GM21526 (cell line): ENCODE results near the gene PRPF40B.

Experiments
- ATAC-seq: cut with Tn5 transposase; IDR thresholded peaks from one replicate; pipeline ENCODE4 v1.9.1; 2021; ENCODE audit warnings: moderate library complexity; ENCODE audit not compliant: unreplicated experiment, low FRiP score

PRPF40B gene

DNA sequence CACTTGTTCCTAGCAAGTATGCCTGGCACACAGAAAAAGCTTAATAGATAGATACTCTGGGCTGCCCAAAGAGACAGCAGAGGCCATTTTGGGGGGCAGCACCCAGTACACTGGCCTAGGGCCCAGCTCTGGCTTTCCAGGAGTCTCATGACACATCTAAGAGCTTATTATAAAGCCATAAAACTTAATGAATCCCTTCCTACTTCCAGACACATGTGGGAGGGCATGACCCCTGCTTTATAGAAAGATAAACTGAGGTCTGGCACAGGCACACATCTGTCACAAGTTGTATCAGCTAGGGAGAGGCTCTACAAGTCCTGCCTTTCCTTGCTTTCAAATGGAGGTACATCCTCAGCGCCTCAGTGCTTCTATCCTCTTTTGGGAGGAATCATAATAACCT is 56.7 kb downstream of the PRPF40B start:
- no peak for ATAC-seq

DNA sequence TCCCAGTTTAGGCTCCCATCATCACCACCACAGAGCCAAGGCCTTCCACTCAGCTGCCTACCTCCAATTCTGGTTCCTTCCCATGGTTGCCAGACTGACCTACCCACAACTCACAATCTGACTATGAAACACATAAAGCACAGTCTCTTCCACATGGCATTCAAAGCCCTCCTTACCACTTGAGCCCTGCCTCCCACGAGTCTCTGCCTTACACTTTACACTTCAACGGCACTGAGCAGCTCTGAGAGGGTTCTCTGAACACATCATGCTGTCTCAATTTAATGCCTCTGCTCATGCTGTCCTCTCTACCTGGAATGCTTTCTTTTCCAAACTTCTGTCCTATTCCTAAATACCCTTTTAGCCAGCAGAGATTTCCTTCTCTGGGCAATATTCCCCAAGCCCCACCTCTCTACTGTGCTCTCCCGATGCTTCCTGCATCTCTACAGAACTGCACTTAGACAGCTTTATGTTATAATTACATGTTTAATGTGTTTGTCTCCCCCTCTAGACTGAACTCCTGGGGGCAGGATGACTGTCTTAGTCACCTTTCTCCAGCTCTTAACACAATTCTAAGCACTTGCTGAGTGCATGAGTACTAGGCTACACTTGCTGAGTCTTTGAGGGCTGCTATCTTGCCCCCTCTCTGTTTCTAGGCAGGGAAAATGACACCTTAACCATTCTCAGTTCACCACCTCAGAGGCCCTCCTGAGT is 60.4 kb downstream of the PRPF40B start:
- ATAC-seq, result no peak

DNA sequence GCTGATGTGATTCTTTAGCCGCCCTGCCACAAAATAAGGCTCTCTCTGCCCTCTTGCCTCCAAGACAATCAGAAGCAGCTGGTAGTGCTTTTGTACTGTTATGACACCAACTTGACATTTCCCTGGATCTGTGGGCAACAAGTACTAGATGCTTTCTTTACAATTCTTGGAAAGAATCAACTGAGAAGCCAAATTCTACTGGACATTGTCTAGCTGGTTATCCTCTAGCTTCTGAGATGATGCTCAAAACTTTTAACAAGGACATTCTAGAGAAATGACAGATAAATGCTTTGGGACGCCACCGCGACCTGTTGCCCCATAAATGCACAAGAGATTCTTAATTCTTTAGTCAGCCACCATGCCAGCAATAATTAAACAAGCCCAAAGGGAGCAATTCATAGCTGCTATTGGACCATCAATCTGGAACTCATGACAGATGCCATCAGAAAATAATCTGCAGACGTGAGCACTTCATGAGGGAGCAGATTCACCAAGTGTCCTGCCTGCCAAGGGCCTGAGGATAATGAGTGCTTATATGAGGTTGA is 61.0 kb downstream of the PRPF40B start:
- ATAC-seq, result no peak

DNA sequence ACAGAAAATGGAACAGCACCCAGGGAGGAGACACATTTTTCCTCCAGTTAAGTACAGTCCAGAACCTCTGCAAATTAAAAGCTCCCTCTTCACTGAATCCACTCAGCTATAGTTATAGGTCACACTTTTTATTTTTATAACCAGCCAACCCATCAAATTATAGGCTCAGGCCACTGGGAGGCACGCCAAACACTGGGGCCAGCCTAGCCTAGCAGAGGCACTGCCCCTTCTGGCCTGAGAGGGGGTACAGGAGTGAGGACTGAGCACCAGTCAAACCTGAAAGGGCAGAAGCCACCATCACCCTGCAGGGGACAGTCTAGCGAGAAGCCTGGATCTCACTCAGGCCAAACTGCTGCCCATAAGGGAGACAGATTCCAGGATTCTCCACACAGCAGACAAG is 64.6 kb downstream of the PRPF40B start:
- ATAC-seq, result no peak

DNA sequence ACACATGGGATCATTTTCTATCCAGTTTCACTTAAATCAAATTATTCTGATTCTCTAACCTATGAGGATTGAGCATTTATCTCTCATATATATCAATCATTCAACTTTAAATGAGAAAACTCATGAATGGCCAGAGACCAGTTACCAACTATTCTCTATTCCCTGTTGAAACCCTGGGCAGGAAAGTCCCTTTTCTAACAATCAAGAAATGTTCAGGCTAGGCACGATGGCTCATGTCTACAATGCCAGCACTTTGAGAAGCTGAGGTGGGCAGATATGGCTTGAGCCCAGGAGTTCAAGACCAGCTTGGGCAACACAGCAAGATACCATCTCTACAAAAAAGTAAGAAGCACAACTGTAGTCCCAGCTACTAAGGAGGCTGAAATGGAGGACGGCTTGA is 65.9 kb downstream of the PRPF40B start:
- ATAC-seq, result no peak

DNA sequence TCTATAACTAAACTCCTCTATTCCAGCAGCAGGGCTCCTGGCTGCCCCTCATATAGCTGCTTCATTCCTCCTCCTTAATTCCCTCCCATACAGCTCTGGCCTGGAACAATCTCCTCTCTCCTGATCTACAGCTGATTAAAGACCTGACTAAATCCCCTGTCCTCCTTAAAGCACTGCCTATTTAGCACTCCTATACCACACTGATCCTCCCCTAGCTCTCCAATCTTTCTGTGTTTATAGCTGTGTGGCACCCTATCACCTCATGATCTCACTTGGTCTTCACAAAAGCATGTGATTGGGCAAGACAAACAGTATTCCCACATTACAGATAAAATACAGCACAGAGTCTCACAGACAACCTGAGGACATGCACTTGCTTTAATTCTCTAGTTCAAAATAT is 66.4 kb downstream of the PRPF40B start:
- ATAC-seq, result no peak

DNA sequence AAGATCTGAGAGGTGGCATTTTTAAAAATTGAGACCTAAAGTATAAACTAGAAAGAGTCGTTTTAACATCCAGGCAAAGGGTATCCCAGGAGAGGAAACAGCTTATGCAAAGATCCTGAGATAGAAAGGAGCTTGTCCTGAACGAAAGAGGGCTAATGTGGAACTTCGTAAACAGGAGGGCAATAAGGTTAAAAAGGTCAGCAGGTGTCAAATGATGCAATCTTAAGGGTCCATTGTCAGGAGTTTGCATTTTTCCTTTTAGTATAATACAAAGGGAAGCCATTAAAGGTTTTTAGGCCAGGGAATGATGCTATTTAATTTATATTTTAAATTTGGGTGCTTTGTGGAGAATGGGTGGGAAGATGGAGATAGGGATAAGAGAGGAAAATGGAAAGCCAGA is 69.5 kb downstream of the PRPF40B start:
- no peak for ATAC-seq

DNA sequence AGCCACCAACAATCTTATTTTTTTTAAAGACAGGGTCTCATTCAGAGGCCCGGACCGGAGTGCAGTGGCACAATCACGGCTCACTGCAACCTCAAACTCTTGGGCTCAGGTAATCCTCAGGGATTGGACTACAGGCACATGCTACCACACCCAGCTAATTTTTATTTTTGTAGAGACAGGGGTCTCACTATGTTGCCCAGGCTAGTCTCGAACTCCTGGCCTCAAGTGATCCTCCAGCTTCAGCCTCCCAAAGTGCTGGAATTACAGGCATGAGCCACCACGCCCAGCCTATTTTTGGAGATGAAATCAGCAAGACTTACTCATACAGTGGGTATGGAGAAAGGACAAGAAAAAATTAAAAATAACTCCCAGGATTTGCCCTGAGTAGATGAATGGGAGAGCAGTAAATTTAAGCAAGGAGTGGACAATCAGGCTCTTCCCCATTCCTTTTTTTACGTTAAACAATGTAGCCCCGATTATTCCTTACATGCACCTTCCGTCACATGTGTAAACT is 70.6 kb downstream of the PRPF40B start:
- no peak for ATAC-seq
